Measurements from ENCODE around the gene LHX6.

LHX6 gene

GRCh38 chr9:122190597-122191381 lies 38.0 kb downstream of the LHX6 start:
- peak; percentile 78 for DNase-seq (ENCODE audit: low spot score)

- DNase-seq (ENCODE audit: low spot score) = no peak
Observed at GRCh38 chr9:122188369-122188768, 40.4 kb downstream of the LHX6 start.

- no peak for DNase-seq (ENCODE audit: low spot score)
Observed at GRCh38 chr9:122186777-122187470, 41.8 kb downstream of the LHX6 start.

- no peak for DNase-seq (ENCODE audit: low spot score)
Observed at GRCh38 chr9:122186301-122186700, 42.5 kb downstream of the LHX6 start.

GRCh38 chr9:122184551-122184950 lies 44.2 kb downstream of the LHX6 start:
- no peak for DNase-seq (ENCODE audit: low spot score)

- no peak for DNase-seq (ENCODE audit: low spot score)
Observed at GRCh38 chr9:122183501-122183900, 45.3 kb downstream of the LHX6 start.

GRCh38 chr9:122180633-122181032 lies 48.1 kb downstream of the LHX6 start:
- peak; percentile 76 for DNase-seq (ENCODE audit: low spot score)

GRCh38 chr9:122179690-122180074 lies 49.1 kb downstream of the LHX6 start:
- no peak for DNase-seq (ENCODE audit: low spot score)

GRCh38 chr9:122179054-122179689 lies 49.6 kb downstream of the LHX6 start:
- no peak for DNase-seq (ENCODE audit: low spot score)

- no peak for DNase-seq (ENCODE audit: low spot score)
Observed at GRCh38 chr9:122176916-122177315, 51.8 kb downstream of the LHX6 start.

GRCh38 chr9:122173670-122174069 lies 55.1 kb downstream of the LHX6 start:
- no peak for DNase-seq (ENCODE audit: low spot score)

GRCh38 chr9:122172131-122172530 lies 56.6 kb downstream of the LHX6 start:
- DNase-seq (ENCODE audit: low spot score) = no peak

- DNase-seq (ENCODE audit: low spot score) = no peak
Observed at GRCh38 chr9:122168356-122168755, 60.4 kb downstream of the LHX6 start.

- DNase-seq (ENCODE audit: low spot score) = no peak
Observed at GRCh38 chr9:122164286-122164685, 64.5 kb downstream of the LHX6 start.

- no peak for DNase-seq (ENCODE audit: low spot score)
Observed at GRCh38 chr9:122162415-122162814, 66.3 kb downstream of the LHX6 start.

GRCh38 chr9:122159925-122160246 lies 68.9 kb downstream of the LHX6 start:
- DNase-seq (ENCODE audit: low spot score) = no peak

GRCh38 chr9:122159026-122159924 lies 69.5 kb downstream of the LHX6 start, which contains the start of the genes MORN5 and NDUFA8:
Gene MORN5 (plus strand): TSS chr9:122159908. CDS start chr9:122159973, 65 bp downstream.
Gene NDUFA8 (minus strand): TSS chr9:122159779. CDS start chr9:122159677, 102 bp downstream.
- DNase-seq (ENCODE audit: low spot score) = peak; percentile 100

GRCh38 chr9:122158202-122158601 lies 70.6 kb downstream of the LHX6 start:
- DNase-seq (ENCODE audit: low spot score) = peak; percentile 49

GRCh38 chr9:122155796-122156195 lies 73.0 kb downstream of the LHX6 start:
- DNase-seq (ENCODE audit: low spot score) = no peak
